Stomach (tissue), 9 donors: Measurements from ENCODE around the gene PRRT3. TPM values are rescaled to one million over a fixed set of nuclear protein-coding genes. Genes with fewer than 3 reads are reported as not detected.

ENCODE experiments used
- DNase-seq, 2 donors: peaks; one replicate each; pipeline versions ENCODE4 v3.0.0 to v3.0.0-alpha.2; 2013 to 2019
- H3K27ac ChIP-seq, 5 donors: fragments of 200-600 bp in 4 of 5; sonication (generic) in 4 of 5; one replicate each; pipeline ENCODE4 v1.5.1; 2013 to 2019; ENCODE audit warnings: mild to moderate bottlenecking in 1 of 5, moderate library complexity in 1 of 5
- H3K27me3 ChIP-seq, 3 donors: fragments of 200-600 bp; sonication (generic); one replicate each; pipeline ENCODE4 v1.5.1; 2017 to 2019; ENCODE audit warnings: mixed run types in 1 of 3
- H3K36me3 ChIP-seq, 4 donors: fragments of 200-600 bp; sonication (generic); 1 replicate in 3 of 4; 2 replicates in 1 of 4; pipeline ENCODE4 v1.5.1; 2016 to 2019
- H3K4me1 ChIP-seq, 4 donors: fragments of 200-600 bp; sonication (generic); one replicate each; pipeline ENCODE4 v1.5.1; 2016 to 2019
- H3K4me3 ChIP-seq, 4 donors: fragments of 200-600 bp; sonication (generic) in 3 of 4; one replicate each; pipeline ENCODE4 v1.5.1; 2016 to 2019; ENCODE audit warnings: mild to moderate bottlenecking in 1 of 4
- H3K9me3 ChIP-seq, 4 donors: fragments of 200-600 bp; sonication (generic); one replicate each; pipeline ENCODE4 v1.5.1; 2016 to 2019
- CTCF ChIP-seq, 7 experiments: fragments of 450-650 bp in 4 of 7; fragments of 200-600 bp in 3 of 7; sonication (generic) in 3 of 7; IDR thresholded peaks; one replicate each; pipeline ENCODE4 v1.5.1; 2016 to 2019; ENCODE audit warnings: antibody characterized with exemption in 7 of 7, control low read depth in 2 of 7, mild to moderate bottlenecking in 1 of 7
- EP300 ChIP-seq: sonication (generic); formaldehyde crosslinking; IDR thresholded peaks from one replicate; pipeline ENCODE4 v1.6.1; 2017; ENCODE audit warnings: antibody characterized with exemption
- POLR2A ChIP-seq, 4 donors: fragments of 450-650 bp; IDR thresholded peaks; one replicate each; pipeline ENCODE4 v1.6.1; 2016; ENCODE audit warnings: antibody characterized with exemption in 4 of 4, control low read depth in 2 of 4, mild to moderate bottlenecking in 1 of 4, moderate library complexity in 1 of 4
- POLR2AphosphoS5 ChIP-seq, 3 donors: sonication (generic); formaldehyde crosslinking; IDR thresholded peaks; one replicate each; pipeline ENCODE4 v1.6.1; 2016; ENCODE audit warnings: antibody characterized with exemption in 3 of 3
- WGBS, 5 donors: extraction: QIAGEN DNeasy Blood & Tissue Kit in 3 of 5; methylation state at CpG; one replicate each; pipeline versions ENCODE4 v1.1.5 to v1.1.7; 2013 to 2018; 5-methylcytosine and 5-hydroxymethylcytosine counted together
- intact Hi-C: fragments of 100-400 bp; cut with DNase I; formaldehyde crosslinking; loops from one replicate; pipeline ENCODE4 v1.15.1; 2023; ENCODE audit warnings: low total_unique reads
- polyA plus RNA-seq, 3 donors: library from polyadenylated mRNA; stranded (reverse); fragments of 200-250 nt; gene quantifications; one replicate each; pipeline ENCODE4 v1.2.3, GENCODE V29; 2013
- total RNA-seq, 5 donors: library from RNA; depleted of rRNA; stranded (reverse); fragments of >200 nt; gene quantifications; one replicate each; pipeline versions ENCODE4 v1.1.0 to v1.2.3, GENCODE V29; 2014 to 2016
- donor health status: healthy with polysubstance abuse.
- donor health status: Bipolar disorder and iron deficiency.
- donor health status: healthy.

The PRRT3 gene
- total and polyA plus RNA-seq, 8 donors: 0.44 to 31.6 (median 0.92) TPM

GRCh38 chr3:9932843-9933560 is 19.2 kb downstream of the PRRT3 start:
- H3K4me1 ChIP-seq: peaks cover 12 to 53% (median 47%) of the 10 kb centered on the region in 4 donors
- H3K27ac ChIP-seq: peak overlapping the region; percentile 93 to 98 (median 95)
- no peaks in the 10 kb centered on the region for H3K9me3 ChIP-seq
- peaks cover 3 to 51% (median 41%) of the 10 kb centered on the region in 4 donors for H3K36me3 ChIP-seq
- intact Hi-C loops: no loop called here
- no peaks in the 10 kb centered on the region for H3K27me3 ChIP-seq
- peak overlapping the region; percentile 64 to 78 (median 76) for H3K4me3 ChIP-seq
- TF ChIP-seq POLR2AphosphoS5 (IDR thresholded peaks at IDR 0.05): peak; percentile 0 to 57 (median 1)
- TF ChIP-seq CTCF (IDR thresholded peaks at IDR 0.05): peak in 5 of 7 experiments; percentile 65 to 82 (median 72)
- TF ChIP-seq POLR2A (IDR thresholded peaks at IDR 0.05): no peak
- TF ChIP-seq EP300: no peak
- 0 to 1% (median 0%) methylated on average over 14 to 77 of the region's 77 CpGs for WGBS, 5 donors
- peak; percentile 83 to 94 for DNase-seq

- Histone ChIP-seq H3K36me3 (peaks cover 0 to 51% (median 38%) of the 10 kb centered on the region in 4 donors), H3K27ac (peak overlapping the region; percentile 93 to 98 (median 95)), H3K4me1 (peaks cover 12 to 51% (median 45%) of the 10 kb centered on the region in 4 donors), H3K4me3 (peak overlapping the region; percentile 64 to 78 (median 76)), H3K27me3 (no peaks in the 10 kb centered on the region), H3K9me3 (no peaks in the 10 kb centered on the region)
- DNase-seq: no peak
- intact Hi-C loops: no loop called here
- peak in 1 of 3 donors; percentile 7 for TF ChIP-seq POLR2AphosphoS5 (IDR thresholded peaks at IDR 0.05)
- no peak for TF ChIP-seq POLR2A (IDR thresholded peaks at IDR 0.05)
- 3 to 10% (median 7%) methylated on average over 8 to 13 of the region's 13 CpGs for WGBS, 5 donors
These were observed 19.7 kb downstream of the PRRT3 start for GRCh38 chr3:9932535-9932842.

- Histone ChIP-seq H3K4me1 (peaks cover 12 to 37% (median 34%) of the 10 kb centered on the region in 4 donors), H3K9me3 (no peaks in the 10 kb centered on the region), H3K27me3 (no peaks in the 10 kb centered on the region), H3K27ac (no peak overlapping the region), H3K36me3 (peaks cover 0 to 49% (median 38%) of the 10 kb centered on the region in 4 donors), H3K4me3 (no peak overlapping the region)
- intact Hi-C loops: no loop called here
- DNase-seq: no peak
- TF ChIP-seq EP300: no peak
- peak in 1 of 7 experiments; percentile 6 for TF ChIP-seq CTCF (IDR thresholded peaks at IDR 0.05)
- no peak for TF ChIP-seq POLR2A (IDR thresholded peaks at IDR 0.05)
- TF ChIP-seq POLR2AphosphoS5 (IDR thresholded peaks at IDR 0.05): no peak
- 93 to 97% (median 95%) methylated on average over 4 of the region's 4 CpGs for WGBS, 5 donors
These were observed 21.3 kb downstream of the PRRT3 start for GRCh38 chr3:9930804-9931418.

- Histone ChIP-seq H3K27me3 (no peaks in the 10 kb centered on the region), H3K27ac (no peak overlapping the region), H3K4me3 (no peak overlapping the region), H3K36me3 (peaks cover 0 to 73% (median 61%) of the 10 kb centered on the region in 4 donors), H3K9me3 (no peaks in the 10 kb centered on the region), H3K4me1 (peaks cover 0 to 17% (median 13%) of the 10 kb centered on the region in 4 donors)
- WGBS, 5 donors: 89 to 96% (median 94%) methylated on average over 23 of the region's 23 CpGs
- intact Hi-C loops: no loop called here
- no peak for DNase-seq
- no peak for TF ChIP-seq POLR2A (IDR thresholded peaks at IDR 0.05)
- TF ChIP-seq POLR2AphosphoS5 (IDR thresholded peaks at IDR 0.05): no peak
- TF ChIP-seq CTCF (IDR thresholded peaks at IDR 0.05): no peak
- TF ChIP-seq EP300: no peak
These were observed 24.1 kb downstream of the PRRT3 start for GRCh38 chr3:9928158-9928557.
